B cell (primary cell): ENCODE results near the gene HADH.

Source experiments
- CTCF ChIP-seq: fragments of 200-600 bp; IDR thresholded peaks from one replicate; pipeline ENCODE4 v1.8.0; 2022; ENCODE audit warnings: antibody characterized with exemption, mild to moderate bottlenecking
- EZH2 ChIP-seq: IDR thresholded peaks from 2 replicates; pipeline ENCODE4 v1.6.1; 2012; ENCODE audit warnings: borderline replicate concordance, low read depth, mild to moderate bottlenecking, moderate library complexity, low read length; ENCODE audit not compliant: insufficient read depth, poor library complexity, severe bottlenecking

GRCh38 chr4:107989162-107989536 lies 540 bp upstream of the HADH start:
- TF ChIP-seq CTCF (no peak), EZH2 (no peak)
